HG03135 (cell line): ENCODE results near the gene HDLBP.
"Not testable (repeated sequence)": the region's sequence is repeated elsewhere in the genome, so short reads cannot be mapped to it uniquely, and the experiment has no call there.

Experiments
- ATAC-seq: cut with Tn5 transposase; IDR thresholded peaks from one replicate; pipeline ENCODE4 v1.9.1; 2021; ENCODE audit warnings: mild to moderate bottlenecking, moderate library complexity; ENCODE audit not compliant: unreplicated experiment

The HDLBP gene

DNA sequence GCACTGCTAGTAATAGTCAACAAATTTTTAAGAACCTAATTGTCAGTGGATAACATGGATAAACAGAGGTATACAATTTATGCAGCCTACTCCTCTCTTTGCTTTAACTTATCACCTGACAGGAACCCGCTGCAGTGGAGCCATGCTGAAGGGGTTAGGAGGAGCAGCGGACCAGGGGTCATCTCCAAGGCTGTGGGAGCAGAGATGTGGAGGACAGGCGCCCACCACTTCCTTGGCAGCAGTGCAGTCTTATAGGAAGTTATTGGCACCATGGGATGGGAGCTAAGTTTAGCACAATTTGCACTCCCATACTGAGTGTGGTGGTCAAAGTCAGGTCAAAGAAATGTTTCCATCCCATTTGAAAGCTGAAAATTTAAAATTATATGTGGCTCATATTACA, 35.6 kb downstream of the HDLBP start:
- ATAC-seq: no peak

DNA sequence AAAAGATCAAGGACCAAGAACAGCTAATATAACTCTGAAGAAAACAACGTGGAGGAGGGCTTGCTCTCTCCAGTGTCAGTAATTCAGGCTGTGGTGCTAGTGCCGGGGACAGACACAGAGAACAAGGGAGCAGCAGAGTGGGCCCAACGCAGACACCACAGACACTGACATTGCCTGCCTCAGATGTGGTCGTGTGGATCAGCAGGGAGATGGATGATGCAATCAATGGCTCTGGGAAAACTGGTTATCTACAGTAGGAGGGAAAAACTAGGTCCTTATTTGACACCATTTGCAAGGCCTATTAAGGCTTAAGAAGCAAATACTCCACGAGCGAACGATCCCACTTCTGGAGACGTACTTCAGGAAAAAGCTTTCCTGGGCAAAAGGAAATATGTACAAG, 36.1 kb downstream of the HDLBP start:
- ATAC-seq: no peak

DNA sequence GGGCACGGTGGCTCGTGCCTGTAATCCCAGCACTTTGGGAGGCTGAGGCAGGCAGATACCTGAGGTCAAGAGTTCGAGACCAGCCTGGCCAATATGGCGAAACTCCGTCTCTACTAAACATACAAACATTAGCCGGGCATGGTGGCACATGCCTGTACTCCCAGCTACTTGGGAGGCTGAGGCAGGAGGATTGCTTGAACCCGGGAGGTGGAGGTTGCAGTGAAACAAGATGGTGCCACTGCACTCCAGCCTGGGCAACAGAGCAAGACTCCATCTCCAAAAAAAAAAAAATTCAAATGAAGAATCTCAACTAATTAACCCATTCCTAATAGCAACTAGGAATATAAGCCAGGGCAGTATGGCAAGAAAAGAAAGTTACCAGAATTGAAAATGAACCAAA, 37.2 kb downstream of the HDLBP start:
- ATAC-seq: not testable (repeated sequence)

DNA sequence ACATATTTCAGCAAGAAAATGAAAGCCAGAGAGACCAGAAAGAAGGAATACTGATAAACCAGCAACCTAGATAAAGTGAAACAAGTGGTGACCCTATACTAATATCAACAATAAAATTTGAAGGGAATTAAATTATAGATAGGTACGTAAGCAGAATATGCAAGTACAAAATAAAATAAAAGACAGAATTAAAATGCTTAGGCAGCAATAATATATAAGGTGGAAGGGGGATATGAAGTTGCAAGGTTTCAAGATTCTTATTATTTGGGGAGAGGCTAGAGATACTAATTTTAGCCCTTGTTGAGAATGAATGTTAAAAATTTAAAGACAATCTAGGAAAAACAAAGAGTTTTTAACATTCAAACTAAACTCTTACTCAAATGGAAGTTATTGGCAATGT, 39.6 kb downstream of the HDLBP start:
- no peak for ATAC-seq

DNA sequence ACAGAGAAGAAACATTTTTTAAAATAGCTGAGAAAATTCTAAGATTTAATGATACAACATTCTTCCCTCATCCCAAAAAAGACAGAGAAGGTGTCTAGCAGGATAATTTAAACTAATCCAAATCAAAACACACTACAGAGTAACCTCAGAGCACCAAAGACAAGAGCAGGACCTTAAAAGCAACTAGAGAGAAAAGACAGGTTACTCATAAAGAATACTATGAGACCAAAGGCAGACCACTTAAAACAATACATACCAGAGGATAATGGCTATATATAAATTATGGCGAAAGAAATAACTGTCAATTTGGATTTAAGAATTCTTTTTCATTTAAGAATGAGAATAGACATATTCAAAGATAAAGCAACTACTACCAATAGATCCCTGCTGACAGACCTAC, 40.0 kb downstream of the HDLBP start:
- ATAC-seq: no peak

DNA sequence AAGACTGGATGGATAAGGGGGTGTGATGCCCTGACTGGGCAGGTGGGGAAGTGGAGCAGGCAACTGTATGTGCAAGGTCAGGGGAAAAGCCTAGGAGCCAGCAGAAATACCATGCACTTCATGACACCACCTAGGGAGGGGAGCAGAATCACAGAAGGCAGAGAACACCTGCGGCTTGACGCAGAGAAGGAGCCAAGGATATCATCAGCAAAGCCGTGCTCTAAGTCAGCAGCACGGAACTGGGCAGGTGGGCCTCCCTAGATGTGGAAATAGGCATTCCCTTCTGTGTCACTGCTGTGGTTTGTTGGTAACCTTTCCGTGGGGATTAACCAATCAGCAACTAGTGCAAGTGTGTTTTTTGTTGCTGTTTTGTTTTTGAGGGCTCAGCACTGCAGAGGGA, 41.3 kb downstream of the HDLBP start:
- ATAC-seq: no peak

DNA sequence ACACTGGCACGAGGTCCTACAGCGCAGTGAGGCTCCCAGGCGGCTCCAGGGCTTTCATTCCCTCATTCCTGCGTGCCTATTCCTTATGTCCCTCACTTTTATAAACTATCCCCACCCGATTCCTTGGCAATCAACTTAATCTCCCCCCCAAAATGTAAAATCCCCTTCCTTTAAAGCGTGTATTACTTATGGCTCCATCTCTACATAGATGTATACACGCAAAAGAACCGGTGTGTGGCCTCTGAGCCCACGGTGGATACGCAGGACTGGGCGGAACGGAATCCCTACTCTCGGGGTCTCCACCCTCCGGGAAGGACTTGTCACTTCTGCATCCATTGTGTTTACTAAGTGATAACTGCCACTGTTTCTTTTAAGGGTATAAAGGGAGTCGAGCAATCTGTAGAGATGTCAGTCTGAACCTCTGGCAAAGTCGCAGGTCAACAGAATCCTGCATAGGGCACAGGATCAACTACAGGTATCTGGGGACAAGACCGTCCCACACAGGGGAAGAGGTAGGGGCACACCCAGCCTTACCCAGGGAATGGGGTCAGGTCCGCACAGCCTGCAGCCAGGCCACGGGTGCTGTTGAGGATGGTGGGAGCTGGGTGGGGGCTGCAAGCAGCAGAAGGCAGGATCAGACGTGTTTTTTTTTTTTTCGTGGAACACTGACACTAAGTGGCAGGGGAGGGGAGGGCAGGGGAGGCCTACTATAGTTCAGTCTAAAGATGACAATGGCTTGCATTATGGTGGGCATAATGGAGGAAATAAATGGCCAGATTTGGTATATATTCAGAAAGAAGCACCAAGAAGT, 42.1 kb downstream of the HDLBP start:
- no peak for ATAC-seq

DNA sequence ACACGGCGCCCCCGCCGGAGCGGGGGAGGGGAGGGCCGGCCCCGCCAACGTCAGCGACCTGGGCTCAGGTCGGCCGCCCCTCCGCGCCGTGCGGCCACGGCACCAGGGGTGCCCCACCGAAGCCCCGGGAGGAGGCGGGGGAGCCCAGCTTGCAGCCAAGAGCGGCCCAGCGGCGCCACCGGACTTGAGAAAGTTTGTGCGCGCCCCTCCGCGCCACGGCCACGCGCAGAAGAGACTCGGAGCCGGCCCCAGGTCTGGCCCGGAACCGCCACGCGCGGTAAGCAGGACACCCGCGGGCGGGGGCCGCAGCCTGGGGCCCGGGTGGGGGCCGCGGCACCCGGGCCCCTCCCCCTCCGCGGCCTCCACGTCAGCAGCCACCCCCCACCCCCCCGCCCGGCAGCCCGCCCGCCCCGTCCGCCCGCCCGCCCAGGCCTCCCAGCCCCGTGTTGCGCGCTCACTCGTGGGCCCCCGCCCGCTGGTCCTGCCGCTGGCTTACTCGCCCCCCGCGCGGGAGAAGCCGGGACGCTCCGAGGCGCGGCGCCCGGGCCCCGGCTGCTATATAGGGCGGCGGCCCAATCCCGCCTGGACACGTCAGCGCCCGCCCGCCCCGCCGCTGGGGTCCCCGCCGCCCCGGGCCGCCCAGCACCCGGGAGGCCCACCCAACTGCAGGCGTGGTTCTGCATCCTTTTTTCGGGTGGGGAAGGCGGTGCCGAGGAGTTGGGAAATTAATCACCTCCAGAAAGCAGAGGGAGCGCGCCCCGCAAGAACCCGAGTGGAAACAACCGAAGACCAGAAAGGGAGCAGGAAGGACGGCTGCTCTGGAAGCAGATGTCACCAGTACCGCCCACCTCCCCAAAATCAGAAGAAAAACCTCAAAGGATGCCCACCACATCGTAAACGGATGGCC, 42.9 kb downstream of the HDLBP start:
- peak; percentile 49 for ATAC-seq

DNA sequence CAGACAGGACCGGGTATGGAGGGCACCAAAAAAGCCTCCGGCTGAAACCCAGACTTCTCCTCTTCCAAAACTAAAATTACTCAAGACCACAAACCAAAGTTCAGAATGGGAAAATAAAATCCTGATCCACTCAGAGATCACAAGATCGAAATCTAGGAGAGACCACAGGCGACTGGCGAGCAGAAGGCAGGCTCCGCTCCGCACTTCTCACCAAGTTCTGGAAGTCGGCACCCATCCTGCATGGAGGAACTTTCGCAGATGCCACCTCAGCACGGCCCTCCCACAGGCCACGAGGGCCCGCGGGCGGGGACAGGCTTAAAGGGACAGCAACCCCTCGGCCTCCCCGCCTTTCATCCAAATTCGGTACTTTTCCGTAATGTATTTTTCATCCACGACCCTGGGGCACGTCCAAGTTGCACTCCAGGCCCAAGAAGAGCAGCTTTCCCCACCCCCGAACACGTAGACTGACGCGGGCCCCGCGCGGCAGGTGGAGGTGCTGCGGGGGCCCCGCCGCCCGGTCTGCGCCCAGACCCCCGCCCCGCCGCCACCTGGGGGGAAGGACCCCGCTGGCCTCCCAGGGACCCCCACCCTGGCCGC, 43.7 kb downstream of the HDLBP start:
- peak; percentile 47 for ATAC-seq

DNA sequence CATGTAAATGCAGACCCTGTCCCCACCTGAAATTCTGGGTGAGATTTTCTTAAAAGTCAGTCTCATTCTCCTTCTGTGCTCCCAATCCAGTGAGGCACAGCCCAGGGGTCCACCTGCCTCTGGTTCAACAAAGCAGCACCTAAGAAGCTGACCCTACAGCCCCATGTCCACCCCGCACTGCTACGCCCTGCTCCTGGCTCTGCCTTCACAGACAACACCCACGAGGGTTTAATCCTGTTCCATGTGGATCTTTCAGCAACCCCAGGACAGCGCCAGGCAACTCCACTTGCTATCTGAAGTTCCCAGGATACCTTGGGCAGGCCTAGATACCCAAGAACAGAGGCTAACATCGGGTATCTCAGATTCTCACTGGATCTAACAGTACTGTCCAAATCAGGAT, 44.9 kb downstream of the HDLBP start:
- no peak for ATAC-seq

DNA sequence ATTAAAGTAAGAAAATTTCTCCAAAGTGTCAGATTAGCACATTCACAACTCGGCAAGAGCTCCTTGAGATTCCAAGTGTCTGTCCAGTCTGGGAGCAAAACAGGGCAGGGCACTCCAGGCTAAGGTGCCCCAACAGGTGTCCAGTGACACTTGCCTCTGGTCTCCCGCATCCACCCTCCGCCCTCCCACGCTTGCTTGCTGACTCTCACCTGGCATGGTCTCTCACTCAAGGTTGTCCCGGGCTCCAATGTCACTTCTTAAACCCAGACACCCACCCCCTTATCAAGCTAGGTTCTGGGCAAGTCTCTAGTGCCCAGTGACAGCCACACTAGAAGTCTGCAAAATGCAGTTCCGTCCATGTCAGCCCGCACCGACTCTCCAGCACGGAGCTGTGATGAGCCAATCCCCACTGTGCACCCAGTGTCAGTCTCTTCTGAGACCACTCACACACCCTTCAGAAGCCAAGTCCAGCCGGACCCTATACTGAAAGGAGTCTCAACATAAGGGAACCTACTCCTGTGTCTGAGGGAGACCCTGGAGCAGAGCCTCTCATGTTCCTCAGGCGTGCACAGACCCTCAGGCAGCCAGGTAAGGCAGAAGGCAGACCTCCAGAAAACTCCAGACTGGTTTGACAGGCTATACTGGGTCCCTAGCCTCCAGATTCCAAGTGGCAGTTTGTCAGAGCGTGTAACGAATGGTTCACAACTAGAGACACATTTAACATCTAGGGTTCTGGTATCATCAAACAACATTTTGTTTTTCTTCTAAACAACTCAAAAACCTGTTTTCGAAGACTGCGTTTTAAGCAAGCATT, 45.6 kb downstream of the HDLBP start:
- ATAC-seq: no peak

DNA sequence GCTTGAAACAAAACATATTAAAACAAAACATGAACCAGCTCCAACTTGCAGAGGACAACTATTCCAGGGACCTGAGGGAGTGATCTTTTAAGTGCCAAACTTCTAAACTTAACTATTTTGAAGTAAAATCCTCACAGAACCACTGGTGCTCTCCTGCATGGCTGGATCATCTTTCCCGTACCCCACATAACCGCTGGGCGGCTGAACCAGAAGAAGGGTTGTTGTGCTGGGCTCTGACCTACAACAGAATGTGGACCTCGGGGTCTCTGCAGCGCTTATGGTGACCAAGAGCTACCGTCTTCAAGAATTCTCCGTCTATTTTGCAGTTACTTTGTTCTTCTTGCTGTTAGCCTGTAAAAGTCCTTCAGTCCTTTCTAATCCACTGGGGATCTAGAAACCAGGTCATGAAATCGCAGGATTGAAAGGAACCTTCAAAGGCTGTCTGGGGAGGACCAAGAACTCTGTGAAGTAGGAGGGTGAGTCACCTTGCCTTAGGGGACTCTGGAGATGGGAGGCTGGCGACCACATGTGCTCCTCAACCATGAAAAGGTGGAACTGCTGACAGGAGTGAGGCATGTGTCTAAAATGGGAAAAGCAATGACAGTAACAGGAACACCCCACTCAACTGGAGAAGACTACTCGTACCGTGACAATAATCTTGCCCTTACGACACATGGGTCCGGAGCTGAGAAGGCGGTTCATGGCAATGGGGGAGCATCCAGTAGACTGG, 46.6 kb downstream of the HDLBP start:
- no peak for ATAC-seq

DNA sequence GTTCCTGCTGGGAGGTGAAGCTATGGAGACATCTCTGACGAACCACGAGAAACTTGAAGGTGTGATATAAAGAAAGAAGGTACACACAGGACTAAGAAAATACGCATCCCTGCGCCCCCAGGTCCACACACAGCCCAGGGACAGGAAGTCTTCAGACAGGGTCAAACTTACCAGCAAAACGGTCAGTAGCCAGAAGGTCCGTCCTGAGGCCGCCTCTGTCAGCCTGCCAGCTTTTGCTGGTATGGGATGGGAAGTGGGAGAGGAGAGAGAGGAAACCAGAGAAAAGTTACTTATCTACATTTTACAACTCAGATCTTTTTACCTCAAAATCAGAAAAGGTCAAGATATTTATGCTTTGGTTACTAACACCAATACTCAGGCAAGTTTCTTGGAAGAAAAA, 47.2 kb downstream of the HDLBP start:
- ATAC-seq: no peak

DNA sequence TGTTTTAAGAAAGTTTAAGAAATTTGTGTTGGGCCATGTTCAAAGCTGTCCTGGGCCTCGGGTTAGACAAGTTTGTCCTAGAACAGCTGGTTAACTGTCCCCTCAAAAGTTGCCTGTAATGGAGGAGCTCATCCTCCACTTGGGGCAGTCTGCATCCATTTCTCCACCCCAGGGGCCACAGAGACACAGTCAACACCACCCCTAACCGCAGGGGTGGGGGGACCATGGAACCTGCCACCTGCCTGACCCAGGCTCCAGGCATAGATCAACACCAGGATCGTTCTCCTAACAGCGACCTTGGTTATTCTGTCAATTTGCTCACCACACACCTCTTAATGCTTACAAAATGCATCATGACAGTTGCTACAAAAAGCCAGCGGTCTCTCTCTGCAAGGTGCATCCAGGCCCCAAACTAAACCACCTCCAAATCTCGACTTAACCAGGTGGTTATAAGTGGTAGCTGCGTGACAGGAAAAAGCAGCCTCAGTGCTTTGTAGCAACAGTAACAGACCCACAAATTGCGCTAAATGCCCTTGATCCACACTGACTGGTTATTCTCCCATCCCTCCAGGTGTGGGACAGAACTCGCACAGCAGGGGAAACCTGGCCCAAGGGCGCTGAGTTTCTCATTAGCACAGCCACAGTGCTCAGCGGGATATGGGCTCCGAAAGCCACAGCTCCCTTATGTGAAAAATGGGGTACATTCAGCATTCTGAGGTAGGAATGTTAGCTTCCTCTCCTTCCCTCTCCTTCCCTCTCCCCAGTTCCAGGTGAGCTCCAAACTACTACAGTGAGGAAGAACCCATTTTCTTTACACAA, 48.0 kb downstream of the HDLBP start:
- ATAC-seq: no peak

DNA sequence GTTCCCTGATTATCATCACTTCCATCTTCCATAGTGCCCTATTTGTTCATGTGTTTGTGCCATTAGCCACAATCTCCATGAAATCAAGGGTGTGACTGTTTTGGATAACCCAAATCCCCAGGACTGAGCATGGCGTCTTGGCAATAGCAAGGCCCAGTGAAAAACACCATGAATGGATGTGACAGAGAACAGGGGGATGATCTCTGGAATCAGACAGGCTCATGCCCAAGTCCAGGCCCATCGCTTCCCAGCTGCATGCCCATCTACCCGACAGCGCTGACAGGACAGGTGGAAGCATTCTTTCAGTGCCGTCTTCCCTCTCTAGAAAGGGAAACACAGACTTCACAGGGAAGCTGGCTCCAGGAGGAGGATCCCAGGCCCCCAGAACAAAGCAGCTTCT, 50.0 kb downstream of the HDLBP start:
- no peak for ATAC-seq

DNA sequence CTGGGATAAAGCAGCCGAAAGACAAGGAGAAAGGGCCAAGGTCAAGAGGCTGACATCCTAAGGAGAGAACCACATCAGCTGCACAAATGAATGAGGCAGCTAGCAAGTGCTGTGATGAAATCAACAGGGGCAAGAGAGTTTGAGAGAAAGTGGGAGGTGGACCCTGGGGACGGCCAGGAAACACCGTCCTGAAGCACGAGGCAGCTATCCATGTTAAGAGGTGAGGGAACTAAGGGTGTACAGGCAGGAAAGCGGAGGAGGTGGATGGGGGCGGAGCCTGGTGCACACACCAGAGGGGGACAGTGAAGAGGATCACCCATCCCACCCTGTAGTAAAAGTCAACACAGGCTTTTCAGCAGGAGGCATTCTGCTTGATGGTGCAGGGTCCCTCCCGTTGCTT, 52.4 kb downstream of the HDLBP start:
- no peak for ATAC-seq

DNA sequence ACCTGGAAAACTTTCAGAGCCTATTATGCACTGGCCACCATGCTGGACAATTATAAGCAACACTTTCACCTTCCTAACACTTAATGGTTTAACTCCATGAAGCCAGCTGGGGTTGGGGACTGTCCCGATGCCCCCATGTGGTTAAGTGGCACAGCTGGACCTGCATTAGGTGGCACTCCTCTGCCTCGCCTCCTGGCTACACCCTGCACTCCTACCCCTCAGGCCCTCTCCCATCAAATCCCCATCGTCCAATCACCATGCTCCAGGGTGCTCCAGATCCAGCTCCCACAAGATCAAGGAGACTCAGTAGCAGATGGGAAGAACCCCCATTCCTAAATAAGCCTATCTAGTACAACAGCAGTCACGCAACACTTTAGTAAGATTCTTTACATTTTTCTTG, 53.8 kb downstream of the HDLBP start:
- no peak for ATAC-seq

DNA sequence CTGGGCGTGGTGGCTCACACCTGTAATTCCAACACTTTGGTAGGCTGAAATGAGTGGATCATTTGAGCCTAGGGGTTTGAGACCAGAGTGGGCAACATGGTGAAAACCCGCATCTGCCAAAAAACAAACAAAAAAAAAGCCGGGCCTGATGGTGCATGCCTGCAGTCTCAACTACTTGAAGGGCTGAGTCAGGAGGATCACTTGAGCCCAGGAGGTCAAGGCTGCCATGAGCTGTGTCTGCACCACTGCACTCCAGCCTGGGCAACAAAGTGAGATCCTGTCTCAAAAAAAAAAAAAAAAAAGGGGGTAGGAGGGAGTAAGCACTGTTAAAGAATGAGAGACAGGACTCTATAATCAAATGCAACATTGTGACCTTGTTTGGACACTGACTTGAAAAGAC, 54.6 kb downstream of the HDLBP start:
- no peak for ATAC-seq

DNA sequence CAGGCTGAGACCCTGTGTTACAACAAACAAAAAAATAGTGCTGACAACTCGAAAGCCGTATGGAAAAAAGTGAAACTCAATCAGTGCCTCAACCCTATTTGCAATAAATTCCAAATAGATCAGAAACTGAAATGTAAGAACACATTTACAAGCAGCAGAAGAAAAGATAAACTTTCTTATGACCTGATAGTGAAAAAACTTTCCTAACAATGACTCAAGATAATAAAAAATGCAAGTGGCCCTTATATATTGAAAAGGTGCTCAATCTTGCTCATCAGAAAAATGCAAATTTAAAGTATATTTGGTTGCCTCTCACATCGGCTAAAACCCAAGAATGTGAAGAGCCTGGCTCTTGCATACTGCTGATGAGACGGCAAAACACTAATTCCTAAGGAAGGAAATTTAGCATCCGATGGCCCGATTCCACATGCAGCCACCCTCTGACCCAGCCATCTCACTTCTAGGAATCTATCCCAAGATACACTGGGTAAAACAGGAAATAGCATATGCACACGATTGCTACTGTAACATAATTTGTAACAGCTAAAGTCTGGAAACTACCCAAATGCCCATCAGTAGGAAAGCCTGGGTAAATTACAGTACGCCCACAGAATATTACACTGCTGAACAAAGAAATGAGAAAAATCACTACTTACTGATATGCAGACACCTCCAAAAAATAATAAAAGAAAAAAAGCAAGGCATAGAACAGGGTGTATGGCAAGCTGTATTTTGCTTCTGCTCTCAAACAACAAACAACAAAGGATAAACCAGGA, 56.8 kb downstream of the HDLBP start:
- no peak for ATAC-seq
